ENCODE measurements around the gene DENND4C.
"Not testable (repeated sequence)": the region's sequence is repeated elsewhere in the genome, so short reads cannot be mapped to it uniquely, and the experiment has no call there.

DENND4C gene

DNA sequence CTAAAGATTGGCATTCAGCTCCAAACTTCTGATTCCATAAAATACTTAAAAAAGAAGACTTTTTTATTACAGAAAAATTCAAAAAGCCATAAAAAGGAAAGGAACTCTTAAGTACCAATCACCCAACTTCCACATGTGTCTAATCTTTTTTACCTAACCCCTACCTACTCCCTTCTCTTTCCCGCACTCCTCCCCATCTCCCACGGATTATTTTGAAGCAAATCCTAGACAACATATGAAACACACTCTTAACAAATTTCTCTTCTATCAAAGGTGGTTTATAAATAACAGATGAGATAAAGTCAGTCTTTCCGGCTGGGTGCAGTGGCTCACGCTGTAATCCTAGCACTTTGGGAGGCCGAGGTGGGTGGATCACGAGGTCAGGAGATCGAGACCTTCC is 5.9 kb upstream of the DENND4C start:
- no peak for DNase-seq (ENCODE audit: low read depth in 2 of 2)

DNA sequence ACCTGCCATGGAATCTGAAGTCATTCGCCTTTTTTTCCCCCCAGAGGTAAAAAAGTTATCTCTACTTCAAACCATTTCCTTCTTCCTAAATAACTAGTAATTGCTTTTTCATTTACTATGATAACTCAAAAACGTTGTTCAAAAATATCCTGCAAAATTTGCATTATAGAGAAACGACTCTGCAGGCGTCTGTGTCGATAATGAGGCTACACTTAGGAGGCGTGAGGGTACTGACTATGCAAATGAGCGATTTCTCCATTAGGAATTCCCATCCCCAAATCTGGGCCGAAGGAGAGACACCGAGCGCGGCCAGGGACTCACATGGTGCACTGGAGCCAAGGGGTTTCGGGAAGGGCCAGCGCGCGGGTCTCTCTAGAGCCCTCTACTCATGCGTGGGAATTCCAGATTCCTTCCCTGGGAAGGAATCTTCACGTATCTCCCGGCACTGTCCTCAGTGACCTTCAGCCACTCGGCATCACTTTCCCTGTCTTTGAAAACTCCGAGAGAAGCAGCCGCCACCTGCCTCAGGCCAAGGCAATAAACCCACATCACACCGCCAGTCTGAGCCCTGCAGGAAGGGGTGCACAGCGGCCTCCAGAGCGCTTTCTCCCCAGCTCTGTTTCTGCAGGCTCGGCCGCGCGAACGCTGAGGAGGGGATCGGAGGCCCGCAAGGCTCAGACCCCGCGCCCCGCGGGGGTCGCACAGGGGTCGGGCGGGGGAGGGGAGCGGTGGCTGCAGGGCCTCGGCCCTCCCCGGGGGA is 718 bp upstream of the DENND4C start:
- DNase-seq (ENCODE audit: low read depth in 2 of 2) = no peak

GRCh38 chr9:19231126-19231903 is 822 bp downstream of the DENND4C start:
- DNase-seq (ENCODE audit: low read depth in 2 of 2) = peak in 1 of 2 donors; percentile 9

DNA sequence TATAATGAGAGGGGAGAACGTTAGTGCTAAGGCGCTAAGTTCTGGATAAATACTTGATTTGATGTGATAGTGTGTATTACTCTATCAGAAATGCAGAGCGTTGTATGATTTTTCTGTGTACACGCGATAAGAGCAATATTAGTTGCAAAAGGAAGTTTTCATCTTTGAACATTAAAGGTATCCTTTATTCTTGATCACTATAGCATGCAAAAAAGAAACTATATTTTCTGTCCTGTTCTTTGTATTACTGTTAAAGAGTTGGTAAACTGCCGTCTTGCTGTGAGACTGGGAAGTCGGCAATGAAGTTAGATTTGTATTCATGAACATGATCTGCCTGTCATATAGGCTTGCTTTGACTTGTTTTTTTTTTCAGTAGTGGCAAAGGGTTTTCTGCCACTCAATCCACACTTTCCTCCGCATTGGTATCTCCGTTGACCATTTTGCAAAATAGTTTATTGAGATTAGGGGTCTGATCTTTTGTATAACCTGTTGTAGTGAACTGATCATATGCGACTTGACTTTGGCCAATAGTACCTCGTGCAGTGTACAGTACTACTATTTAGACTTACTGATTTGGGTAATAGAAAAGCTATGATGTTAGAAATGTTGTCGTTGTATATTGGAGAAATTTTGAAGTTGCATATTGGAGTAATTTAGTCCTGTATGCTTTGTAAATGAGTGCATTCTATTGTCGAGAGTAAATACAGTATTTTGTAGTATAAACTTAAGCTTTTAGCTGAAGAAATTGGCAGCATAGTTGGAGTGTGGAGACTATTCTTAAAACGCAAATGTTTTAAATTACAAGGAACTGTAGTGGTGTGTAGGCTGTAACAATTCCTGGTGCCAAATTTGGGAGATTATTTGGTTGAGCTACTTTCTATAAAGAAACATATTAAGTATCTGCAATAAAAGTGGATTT is 1.7 kb downstream of the DENND4C start:
- DNase-seq (ENCODE audit: low read depth in 2 of 2) = no peak

GRCh38 chr9:19232823-19233194 is 2.3 kb downstream of the DENND4C start:
- DNase-seq (ENCODE audit: low read depth in 2 of 2) = no peak

- no peak for DNase-seq (ENCODE audit: low read depth in 2 of 2)
These were observed 2.9 kb downstream of the DENND4C start for GRCh38 chr9:19233344-19233743.

DNA sequence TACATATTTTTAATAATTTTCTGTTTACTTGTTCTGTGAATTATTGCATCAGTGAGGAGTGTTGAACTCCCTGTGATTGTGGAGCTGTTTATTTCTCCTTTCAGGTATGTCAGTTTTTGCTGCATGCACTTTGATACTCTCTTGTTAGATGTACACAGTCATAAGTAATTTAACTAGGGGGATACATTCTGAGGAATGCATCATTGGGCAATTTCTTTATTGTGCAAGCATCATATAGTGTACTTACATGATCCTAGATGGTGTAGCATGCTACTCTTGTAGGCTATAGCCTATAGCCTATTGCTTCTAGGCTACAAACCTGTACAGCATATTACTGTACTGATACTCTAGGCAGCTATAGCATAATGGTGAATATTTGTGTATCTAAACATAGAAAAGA is 9.5 kb downstream of the DENND4C start:
- no peak for DNase-seq (ENCODE audit: low read depth in 2 of 2)

GRCh38 chr9:19241728-19242127 is 11.2 kb downstream of the DENND4C start:
- DNase-seq (ENCODE audit: low read depth in 2 of 2) = no peak

DNA sequence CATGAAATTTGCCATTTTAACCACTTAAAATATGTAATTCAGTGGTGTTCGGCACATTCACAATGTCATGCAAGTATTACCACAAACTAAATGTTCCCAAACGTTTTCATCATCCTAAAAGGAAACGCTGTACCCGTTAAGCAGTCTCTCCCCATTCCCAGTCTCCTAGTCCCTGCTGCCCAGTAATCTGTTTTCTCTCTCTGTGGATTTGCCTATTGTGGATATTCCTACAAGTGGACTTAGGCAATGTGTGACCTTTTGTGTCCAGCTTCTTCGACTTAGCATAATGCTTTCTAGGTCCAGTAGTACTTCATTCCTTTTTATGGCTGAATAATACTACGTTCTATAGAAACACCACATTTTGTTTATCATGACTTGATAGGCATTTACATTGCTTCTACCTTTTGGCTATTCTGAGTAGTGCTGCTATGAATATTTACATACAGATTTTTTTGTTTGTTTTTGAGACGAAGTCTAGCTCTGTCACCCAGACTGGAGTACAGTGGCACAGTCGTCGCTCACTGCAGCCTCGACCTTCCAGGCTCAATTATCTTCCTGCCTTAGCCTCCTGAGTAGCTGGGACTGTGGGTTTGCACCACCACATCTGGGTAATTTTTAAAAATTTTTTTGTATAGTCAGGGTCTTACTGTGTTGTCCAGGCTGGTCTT is 13.0 kb downstream of the DENND4C start:
- no peak for DNase-seq (ENCODE audit: low read depth in 2 of 2)

GRCh38 chr9:19246891-19247290 is 16.4 kb downstream of the DENND4C start:
- no peak for DNase-seq (ENCODE audit: low read depth in 2 of 2)

DNA sequence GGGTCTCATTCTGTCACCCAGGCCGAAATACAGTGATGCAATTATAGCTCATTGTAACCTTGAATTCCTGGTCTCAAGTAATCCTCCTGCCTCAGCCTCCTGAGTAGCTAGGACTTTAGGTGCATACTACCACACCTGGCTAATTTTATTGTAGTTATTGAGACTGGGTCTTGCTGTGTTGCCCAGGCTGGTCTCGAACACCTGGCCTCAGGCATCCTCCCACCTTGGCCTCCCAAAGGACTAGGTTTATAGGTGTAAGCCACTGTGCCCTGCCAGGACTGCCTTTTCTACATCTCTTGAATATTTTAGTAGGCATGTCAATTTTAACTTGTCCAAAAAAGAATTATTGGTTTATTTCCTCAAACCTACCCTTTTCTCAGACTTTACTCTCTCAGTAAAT is 16.9 kb downstream of the DENND4C start:
- DNase-seq (ENCODE audit: low read depth in 2 of 2) = no peak

DNA sequence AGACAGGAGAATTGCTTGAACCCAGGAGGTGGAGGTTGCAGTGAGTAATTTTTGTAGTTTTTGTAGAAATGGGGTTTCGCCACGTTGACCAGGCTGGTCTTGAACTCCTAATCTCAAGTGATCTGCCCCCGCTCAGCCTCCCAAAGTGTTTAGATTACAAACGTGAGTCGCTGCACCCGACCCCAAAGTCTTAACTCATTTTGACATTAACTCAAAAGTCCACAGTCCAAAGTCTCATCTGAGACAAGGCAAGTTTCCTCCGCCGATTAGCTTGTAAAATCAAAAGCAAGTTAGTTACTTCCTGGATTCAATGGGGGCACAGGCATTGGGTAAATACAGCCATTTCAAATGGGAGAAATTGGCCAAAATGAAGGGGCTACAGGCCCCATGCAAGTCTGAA is 19.9 kb downstream of the DENND4C start:
- not testable (repeated sequence) for DNase-seq (ENCODE audit: low read depth in 2 of 2)

DNA sequence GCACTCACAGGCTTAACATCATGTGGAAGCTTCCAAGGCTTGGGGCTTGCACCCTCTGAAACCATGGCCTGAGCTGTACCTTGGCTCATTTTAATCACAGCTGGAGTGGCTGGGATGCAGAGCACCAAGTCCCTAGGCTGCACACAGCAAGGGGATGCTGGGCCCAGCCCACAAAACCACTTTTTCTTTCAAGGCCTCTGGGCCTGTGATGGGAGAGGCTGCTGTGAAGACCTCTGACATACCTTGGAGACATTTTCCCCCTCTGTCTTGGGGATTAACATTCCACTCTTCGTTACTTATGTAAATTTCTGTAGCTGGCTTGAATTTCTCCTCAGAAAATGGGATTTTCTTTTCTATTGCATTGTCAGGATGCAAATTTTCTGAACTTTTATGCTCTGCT is 20.7 kb downstream of the DENND4C start:
- not testable (repeated sequence) for DNase-seq (ENCODE audit: low read depth in 2 of 2)

DNA sequence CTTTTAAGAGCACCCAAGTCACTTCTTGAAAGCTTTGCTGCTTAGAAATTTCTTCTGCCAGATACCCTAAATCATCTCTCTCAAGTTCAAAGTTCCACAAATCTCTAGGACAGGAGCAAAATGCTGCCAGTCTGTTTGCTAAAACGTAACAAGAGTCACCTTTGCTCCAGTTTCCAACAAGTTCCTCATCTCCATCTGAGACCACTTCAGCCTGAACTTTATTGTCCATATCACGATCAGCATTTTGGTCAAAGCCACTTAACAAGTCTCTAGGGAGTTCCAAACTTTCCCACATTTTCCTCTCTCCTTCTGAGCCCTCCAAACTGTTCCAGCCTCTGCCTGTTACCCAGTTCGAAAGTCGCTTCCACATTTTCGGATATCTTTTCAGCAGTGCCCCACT is 21.1 kb downstream of the DENND4C start:
- DNase-seq (ENCODE audit: low read depth in 2 of 2) = not testable (repeated sequence)

GRCh38 chr9:19252174-19252884 is 21.8 kb downstream of the DENND4C start:
- no peak for DNase-seq (ENCODE audit: low read depth in 2 of 2)

DNA sequence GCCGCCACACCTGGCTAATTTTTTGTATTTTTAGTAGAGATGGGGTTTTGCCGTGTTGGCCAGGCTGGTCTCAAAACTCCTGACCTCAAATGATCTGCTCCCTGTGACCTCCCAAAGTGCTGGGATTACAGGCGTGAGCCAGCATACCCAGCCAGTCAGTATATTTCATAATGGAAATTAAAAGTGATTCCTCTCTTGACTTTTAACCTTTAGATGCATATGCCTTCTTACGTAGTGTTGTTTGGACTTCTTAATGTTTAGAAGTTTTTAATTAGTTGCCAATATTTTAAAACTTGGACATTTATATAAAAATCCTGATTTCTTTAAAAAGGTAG is 22.4 kb downstream of the DENND4C start:
- no peak for DNase-seq (ENCODE audit: low read depth in 2 of 2)

- DNase-seq (ENCODE audit: low read depth in 2 of 2) = no peak
These were observed 24.6 kb downstream of the DENND4C start for GRCh38 chr9:19255112-19255511.

DNA sequence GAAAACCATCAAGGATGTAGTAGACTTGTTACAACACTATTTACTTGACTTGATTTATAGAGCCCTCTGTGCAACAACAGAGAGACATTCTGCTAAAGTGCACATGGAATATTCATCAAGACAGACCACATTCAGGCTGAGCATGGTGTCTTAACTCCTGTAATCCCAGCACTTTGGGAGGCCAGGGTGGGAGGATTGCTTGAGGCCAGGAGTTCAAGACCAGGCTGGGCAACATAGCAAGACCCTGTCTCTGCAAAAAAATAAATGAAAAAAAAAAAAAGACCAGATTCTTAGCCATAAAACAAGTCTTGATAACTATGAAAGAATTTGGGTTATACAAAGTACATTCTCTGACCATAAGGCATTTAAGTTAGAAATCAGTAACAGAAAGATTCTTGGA is 25.3 kb downstream of the DENND4C start:
- DNase-seq (ENCODE audit: low read depth in 2 of 2) = no peak

- DNase-seq (ENCODE audit: low read depth in 2 of 2) = not testable (repeated sequence)
These were observed 29.3 kb downstream of the DENND4C start for GRCh38 chr9:19259665-19260255.

DNA sequence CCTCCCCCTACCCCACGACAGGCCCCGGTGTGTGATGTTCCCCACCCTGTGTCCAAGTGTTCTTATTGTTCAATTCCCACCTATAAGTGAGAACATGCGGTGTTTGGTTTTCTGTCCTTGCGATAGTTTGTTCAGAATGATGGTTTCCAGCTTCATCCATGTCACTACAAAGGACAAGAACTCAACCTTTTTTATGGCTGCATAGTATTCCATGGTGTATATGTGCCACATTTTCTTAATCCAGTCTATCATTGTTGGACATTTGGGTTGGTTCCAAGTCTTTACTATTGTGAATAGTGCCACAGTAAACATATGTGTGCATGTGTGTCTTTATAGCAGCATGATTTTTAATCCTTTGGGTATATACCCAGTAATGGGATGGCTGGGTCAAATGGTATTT is 35.1 kb downstream of the DENND4C start:
- DNase-seq (ENCODE audit: low read depth in 2 of 2) = not testable (repeated sequence)
